Embryonic facial prominence (tissue), 1 donor: ENCODE results near the gene UBAC2.
"Not testable (repeated sequence)": the region's sequence is repeated elsewhere in the genome, so short reads cannot be mapped to it uniquely, and the experiment has no call there.

Experiments used
- DNase-seq: peaks from one replicate; pipeline ENCODE4 v3.0.0-alpha.2; 2016; ENCODE audit errors: extremely low spot score

Gene UBAC2

DNA sequence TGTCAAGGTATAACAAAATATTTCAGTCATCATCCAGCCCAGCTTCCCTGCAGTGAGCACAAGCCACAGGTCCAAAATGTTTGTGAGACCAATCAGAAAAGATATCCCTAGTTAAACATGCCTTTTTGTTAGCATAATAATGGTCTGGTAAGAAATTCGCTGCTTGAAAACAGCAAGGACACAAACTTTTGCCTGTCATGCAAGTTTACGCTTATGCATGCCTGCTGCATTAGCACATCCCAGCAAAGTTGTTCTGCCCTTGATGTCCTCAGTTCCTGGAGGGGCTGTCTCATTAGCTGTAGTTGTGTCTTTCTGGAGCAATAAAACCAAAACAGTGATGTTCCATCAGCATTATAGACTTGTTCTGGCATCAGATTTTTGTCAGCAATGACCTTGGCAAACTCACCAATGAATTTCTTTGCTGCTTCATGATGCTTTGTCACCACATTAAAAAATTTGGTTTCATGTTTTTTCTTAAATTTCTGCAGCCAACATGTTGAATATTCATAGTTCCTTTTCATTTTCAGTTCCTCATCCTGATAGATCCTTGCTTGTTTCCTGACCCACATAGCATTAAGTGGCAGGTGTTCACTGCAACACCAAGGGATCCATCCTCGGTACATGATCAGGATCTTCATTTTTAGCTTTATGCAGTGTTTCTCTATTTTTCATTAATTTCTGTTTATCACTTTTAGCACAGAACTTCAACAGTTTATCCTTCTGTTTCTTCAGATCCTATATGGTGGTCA, 178.5 kb downstream of the UBAC2 start:
- no peak for DNase-seq

DNA sequence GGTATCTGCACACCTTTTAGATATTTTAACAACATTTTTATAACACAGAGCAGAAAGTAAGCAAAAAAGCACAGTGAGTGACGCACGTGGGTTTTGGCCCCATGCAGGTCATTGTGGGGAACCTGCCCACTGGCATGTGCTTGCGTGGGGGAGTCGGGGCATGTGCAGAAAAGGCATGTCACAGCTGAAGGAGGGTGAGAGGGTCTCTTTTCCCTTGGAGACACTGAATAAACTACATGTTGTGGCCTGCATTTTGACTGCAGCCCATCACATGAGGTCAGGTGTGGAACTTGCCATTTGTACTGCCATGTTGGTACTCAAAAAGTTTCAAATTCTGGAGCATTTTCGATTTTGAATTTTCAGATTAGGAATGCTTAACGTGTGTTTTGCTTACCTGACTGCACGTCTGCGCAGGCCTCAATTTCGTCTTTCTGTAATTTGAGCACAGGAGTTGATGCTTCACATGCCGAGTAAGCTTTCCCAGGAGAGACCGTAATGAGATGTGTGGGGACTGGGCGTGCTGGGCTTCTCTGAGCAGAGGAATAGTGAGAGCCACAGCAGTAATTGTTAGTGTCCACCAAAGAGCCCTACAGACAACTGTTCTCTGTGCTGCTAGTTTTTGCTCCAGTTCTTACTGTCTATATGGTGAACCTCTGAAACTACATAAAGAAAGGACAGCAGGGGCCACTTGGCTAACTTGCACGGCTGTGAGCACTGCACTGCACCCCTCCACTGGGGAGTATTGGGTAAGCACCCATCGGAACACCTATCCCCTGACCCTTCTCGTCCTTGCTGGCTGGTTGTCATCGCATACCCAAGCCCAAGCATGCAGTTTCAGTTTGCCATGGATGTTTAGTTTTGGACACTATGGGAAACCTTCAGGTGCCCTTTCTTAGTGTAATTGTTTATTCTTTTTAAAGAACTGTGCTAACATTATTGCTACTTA, 179.5 kb downstream of the UBAC2 start:
- DNase-seq: no peak

DNA sequence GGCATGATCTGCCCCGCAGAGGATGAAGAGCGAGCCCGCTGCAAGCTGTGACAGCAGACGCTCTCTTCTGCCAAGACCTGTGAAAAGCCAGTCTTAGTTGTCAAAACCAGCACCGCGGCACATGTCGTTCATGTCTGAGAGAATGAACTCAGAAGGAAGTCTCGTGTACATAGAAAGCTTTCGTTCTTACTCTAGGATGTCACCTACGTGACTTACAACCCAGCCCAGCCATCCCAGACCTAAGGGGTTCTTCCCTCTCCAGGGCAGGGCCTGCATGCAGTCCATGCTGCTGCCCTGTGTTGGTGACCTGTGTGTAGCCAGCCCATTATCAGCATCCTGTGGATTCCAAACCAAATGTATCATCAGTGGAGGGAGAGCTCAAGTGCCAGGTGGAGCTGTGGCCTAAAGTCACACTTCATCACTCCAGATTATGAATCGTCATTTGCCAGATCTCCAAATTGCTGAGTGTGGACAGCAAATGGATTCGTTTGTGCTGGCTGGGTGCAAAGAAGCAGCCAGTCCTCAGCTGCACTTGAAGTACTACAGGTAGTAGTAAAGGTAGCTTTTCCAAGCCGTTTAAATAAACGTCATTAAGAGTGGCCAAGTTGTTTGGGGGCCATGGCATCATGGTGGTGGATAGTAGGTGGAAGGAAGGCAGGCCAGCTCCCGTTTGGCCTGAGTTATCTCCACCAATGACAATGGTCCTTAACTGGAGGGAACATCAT, 180.4 kb downstream of the UBAC2 start:
- no peak for DNase-seq

DNA sequence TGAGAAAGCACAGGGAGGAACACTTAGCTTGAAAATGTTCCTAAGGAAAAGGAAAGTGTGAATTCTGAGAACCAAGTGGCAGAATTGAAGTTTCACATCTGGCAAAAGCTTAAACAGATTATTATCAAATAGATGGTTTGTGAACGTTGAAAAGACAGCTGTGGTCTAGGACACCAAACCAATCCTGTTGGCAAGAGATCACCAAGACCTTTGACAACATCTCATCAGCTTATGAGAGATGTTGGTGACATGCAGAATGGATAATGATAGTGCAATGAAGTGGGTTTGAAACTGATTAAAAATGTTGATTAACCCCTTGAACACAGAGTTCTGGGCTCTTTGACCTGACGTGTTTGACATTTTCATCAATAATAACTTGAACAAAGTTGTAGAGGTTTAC, 181.1 kb downstream of the UBAC2 start:
- DNase-seq: no peak

DNA sequence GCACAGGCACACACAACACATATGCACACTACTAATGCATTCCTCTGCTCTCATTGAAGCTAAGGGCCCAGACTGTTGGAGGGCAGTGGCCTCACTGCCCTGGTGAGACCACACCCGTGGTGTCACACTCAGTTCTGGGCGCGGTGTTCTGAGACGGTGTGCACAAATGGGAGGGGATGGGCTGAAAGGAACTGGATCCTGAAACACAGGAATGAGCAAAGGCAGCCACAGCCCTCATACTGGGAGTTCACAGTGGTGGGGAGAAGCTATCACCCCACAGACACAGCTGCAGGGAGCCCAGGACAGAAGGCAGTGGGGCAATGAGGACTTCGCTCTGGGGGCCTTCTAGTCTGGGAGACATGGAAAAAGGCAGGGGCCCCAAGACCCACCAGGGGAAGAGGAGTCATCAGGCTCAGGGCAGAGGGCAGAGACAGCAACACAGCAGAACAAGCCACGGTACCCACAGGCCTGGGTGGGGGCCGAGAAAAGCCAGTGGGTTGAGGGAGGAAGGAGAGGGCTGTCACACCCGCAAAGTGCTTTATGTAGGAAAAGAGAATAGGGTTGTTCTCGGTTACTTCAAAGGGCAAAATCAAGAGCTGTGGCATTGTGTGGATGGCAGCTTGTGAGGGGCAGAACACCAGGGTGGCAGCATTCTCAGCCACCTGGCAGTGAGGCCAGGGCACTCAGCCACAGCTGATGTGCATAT, 181.9 kb downstream of the UBAC2 start:
- DNase-seq: no peak

DNA sequence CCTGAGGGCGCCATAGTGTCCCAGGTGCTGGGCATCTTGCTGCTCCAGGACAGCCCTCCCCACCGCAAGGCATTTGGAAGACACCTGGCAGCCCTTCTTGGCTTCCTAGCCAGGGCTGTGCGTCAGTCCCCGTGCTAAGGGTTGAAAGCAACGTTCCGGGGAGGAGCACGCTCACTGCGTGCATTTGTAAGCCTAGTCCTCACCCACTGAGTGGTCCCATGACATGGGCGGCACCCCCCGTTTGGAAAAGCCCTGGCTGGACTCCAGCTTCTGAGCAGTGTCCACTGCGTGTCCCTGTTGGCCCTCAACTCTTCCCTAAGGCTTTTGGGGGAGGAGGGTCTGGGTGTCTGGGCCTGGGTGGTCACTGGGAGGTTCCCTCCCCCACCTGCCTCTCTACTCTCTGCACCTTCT, 182.9 kb downstream of the UBAC2 start:
- no peak for DNase-seq

DNA sequence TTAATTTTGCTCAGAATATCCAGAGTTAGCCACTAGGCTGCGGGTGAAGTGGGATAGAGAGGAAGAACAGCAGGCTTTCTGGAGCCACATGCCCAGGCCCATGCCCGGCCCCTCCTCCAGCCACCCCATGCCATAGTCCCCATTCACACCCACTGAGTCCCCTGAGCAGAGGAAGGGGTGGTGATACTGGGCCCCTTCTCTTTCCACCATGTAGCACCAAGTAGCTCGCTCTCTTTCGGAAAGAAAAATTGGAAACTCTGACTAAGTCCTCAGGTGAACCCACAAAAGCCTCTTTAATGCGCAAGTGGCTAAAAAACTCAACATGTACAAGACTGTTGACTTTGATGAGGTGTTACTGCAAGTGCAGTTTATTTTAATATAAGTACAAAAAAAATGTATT, 183.3 kb downstream of the UBAC2 start:
- DNase-seq: no peak

DNA sequence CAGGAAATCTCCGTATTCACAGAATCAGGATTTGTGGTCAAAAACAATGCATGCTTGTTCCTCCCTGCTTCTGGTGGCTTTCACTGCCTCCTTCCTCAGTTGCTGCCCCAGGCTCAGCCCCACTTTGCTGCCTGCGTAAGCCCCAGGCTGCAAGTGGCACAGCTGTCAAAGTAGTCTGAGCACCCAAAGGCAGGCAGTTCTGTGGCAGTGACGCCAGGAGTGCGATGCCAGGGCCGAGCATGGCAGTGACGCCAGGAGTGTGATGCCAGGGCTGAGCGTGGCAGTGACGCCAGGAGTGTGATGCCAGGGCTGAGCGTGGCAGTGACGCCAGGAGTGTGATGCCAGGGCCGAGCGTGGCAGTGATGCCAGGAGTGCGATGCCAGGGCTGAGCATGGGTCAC, 183.8 kb downstream of the UBAC2 start:
- DNase-seq: no peak

DNA sequence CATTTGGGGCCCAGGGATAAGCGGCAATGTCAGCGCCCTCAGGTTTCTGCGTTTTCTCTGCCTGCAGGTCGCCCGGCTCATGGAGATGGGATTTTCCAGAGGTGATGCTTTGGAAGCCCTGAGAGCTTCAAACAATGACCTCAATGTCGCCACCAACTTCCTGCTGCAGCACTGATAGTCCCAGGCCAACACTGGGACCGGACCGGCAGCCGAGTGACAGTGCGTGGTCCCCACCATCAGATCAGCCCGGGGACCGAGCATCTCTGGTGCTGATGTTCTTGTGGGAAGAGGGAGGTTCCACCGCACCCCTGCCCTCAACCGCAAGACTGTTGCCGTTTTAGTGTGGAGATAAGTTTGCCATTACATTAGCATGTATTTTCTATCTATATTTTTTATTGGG, 184.5 kb downstream of the UBAC2 start:
- DNase-seq: no peak

DNA sequence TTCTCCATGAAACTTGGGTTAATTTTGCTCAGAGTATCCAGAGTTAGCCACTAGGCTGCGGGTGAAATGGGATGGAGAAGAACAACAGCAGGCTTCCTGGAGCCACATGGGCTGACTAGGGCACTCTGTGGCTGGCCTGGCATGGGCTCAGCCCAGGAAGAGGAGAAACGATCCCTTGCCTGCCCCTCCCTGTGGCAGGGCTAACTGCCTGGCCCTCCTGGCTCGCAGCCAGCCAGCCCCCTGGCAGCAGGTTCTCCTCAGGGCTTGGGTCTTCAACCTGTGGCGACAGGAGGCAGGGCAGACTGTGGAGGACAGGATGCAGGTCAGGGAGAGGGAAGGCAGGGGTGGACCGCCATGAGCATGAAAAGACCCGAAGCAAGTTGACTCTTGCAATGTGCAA, 185.3 kb downstream of the UBAC2 start:
- no peak for DNase-seq

DNA sequence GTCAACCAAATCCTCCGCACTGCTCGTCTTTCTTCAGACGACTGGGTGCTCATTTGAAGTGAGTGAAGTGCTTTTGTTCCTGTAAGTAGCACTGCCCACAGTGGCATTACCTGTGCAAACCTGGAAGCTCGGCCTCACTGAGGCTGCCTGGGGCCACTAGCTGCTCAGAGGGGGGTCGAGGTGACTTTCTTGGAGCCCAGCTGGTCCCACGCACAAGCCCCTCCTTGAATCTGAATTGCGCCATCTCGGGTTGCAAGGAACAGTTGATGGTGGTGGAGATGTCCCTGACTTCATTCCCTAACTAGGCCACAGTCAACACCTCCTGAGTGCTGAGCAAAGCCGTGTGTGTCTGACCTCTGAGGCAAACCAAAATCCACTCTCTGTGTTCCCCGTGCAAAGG, 185.8 kb downstream of the UBAC2 start:
- no peak for DNase-seq

DNA sequence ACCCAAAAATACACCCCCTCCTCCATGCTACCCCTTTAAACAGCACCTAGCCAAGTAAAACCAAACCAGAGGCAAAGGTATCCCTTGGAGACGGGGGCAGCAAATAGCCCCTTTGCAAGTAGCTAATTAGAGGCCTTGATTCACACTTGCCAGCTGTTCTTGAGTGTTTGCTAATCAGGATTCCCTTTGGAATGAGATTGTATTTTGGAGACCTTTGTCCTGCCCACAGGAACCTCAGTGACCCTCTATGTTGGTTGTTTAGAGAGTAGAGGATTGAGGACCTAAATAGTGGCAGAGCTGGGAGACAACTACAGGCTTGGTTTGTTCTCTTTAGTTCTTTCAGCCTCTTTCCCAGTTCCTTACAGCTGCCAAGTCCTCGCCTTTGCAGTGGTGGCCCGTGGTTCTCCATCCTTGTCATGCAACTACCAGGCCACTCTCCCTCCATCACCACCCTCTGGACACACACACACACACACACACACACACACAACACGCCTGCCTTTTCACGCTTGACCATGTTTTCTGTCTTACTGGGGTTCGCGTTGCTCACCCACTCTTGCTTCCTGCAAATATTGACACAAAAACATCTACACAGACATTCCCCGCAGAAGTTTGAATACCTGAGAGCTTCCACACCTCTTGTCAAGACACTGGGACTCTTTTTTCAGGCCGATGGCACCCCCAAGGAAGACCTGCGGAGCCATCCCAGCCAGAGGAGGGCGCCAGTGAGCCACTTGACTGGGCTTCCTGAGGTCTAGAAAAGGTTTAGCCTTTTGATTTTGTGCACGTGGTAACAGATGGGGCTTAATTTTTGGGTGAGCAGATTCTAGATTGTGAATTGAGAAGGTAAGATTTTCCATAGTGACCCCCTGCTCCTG, 186.5 kb downstream of the UBAC2 start:
- no peak for DNase-seq

DNA sequence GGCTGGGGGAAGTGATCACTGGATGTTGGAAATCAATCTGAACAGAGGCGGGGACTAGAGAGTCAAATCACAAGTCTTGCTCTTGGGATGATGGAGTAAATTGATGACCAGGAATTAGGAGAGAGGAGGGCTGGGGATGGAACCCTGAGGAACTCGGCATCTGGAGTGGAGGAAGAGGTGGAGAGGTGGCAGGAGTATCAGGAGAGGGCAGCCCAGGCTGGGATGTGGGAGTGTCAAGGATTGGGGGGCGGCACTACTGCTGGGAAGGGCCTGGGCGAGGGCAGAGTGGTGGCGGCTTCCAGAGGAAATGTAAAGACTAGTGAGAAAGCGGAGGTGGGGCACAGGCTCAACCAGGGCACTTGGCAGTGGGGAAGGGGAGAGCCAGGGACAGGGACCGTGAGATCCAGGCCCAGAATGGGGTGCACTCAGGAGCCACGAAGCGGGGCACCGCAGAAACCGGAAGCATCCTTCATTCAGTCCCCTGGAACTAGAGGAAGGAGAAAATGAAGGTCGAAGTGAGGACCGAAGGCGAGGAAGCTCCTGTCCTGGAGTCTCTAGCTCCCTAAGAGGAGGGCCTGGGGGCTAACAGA, 187.8 kb downstream of the UBAC2 start:
- DNase-seq: no peak

DNA sequence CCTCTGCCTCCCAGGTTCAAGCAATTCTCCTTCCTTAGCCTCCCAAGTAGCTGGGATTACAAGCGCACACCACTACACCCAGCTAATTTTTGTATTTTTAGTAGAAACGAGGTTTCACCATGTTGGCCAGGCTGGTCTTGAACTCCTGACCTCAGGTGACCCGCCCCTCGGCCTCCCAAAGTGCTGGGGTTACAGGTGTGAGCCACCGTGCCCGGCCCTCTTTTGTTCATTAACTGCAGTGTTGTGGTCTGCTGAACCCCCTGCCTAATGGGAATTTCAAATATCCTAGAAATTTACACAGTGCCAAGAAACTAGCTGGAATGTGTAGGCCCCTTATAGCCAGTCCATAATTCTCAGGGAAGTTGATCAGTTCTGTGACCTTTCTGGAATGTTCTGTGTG, 188.4 kb downstream of the UBAC2 start:
- DNase-seq: not testable (repeated sequence)

DNA sequence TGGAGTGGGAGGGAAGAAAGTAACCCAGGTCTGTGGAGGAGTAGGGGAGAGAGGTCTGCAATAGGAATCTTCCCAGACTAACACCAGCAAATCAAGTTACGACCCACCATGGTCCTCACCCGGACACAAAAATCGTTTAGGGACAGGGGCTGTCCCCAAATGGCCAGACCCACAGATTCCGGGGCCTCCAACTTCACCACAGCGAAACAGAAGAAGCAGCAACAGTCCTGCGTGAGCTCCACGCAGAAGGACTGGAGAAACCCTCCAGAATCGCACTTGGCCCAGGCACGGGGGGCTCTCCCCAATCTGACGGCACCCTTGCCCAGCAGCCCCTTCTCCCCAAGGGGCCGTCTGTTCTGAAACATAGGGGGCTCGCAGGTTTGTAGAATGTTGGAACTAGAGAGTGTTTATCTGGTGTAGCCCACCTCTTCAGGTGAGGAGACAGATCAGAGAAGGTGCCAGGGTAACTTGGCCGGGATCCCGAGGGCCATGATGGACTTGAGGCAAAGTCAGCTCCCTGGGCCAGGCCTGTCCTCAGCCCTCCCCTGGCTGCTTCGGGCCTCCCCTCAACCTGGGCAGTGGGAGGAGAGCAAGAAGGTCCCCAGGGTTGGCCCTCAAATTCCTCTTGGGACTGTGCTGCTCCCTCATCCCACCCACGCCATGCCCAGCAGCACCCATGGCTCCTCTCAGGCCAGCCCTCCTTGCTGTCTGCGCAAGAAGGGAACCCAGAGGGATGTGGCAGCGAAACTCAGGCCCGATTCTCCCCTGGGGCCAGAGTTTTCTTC, 189.1 kb downstream of the UBAC2 start:
- no peak for DNase-seq

DNA sequence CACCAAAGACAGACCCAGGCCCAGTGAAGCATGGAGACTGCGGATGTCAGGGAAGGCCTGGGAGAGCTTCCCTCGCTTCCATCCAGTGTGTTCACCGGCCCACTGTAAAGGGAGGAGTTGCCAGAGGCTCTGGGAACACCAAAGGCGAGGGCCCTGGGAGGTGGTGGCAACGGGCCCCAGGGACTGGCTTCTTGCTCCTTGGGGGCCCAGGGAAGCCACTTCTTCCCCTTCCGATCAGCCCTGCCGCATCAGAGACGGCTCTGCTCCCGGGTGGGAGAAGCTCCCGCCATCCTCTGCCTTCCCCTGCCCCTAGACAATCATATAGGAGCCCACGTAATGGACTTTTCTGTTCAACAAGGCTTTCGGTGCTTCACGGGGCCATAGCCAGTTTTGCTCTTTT, 189.9 kb downstream of the UBAC2 start:
- no peak for DNase-seq

DNA sequence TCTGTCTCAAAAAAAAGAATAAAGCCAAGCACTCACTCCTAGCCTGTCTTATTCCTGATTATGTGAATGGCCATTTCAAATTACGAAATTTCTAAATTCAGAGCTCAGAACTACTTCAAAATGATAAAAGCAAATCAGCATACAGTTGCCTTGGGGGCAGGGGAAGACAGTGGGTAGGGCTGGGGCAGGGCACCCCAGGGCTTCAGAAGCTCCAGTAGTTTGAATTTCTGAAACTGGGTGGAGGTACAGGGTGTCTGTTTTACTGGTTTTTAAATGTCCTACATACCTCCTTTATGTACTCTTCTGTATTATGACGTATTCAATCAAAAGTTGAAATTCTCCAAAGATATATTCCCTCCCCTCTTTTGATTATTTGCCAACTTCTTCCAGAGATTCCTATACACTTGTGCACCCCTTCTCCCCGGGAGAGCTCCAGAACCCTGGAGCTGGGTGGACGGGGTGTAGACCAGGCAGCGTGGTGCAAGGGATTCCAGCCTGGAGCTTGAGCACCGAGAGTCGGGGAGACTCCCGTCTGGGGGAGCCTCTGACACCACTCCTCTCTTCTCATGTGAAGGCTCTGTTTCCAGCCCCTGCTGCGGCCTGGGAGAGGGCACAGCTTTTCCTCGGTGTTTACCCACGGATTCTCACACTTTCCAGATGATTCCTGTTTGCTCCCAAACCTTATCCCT, 191.3 kb downstream of the UBAC2 start:
- no peak for DNase-seq

DNA sequence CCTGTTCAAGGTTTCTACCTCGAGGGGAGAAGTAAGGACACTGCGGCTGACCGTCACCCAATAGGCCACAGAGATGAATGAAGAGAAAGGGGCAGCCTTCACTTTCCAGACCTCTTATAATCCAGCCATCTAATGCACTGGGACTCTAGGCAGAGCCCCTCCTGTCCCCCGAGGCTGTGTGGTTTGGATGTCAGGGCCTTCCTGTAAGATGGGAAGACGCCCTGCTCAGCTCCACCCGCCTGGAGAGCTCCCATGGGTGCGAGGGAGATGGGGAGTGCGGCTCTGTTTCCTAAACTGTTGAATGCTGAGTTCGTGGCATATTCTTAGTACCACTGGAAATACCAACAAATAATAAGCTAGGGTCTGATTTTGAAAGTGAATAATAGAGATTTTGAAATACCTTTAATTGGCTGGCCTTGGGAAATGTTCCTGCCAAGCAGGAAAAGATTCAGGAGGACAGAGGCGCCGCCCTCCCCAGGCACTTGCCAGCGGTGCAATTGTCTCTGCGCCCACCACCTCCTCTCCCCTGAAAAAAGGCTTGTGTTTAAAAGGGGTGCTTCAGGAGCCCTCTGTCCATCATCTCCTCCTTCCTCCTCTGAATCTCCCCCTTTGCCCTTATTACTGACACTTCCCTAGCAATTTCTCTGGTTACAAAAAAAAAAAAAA, 191.9 kb downstream of the UBAC2 start:
- DNase-seq: no peak
